ENCODE measurements around the gene COL18A1.

The COL18A1 gene

GRCh38 chr21:45410151-45410864 lies 5.3 kb downstream of the COL18A1 start:
- CTCF ChIA-PET, result interaction anchor here (0.9 to 1.1 kb wide), 2 partner anchors 9 to 23 kb away, joined by 3 read pairs; no protein-coding TSS in a partner anchor
- no peak overlapping the region for H3K4me3 ChIP-seq (ENCODE audit: low read depth, low read length)
- no peak for DNase-seq (ENCODE audit: low read depth, low spot score)
- TF ChIP-seq CTCF (IDR thresholded peaks at IDR 0.05; ENCODE audit: insufficient read depth, low read length, missing control alignments), result no peak
- POLR2A ChIA-PET, result no interaction called here

- ChIA-PET CTCF (no interaction called here), POLR2A (interaction anchor here (1.0 kb wide), 1 partner anchor 123 kb away, joined by 3 read pairs; the partner anchor contains the start of gene POFUT2)
- no peak overlapping the region for H3K4me3 ChIP-seq (ENCODE audit: low read depth, low read length)
- no peak for TF ChIP-seq CTCF (IDR thresholded peaks at IDR 0.05; ENCODE audit: insufficient read depth, low read length, missing control alignments)
- no peak for DNase-seq (ENCODE audit: low read depth, low spot score)
These were observed 6.2 kb downstream of the COL18A1 start for GRCh38 chr21:45410865-45411809.

GRCh38 chr21:45411810-45412206 lies 6.8 kb downstream of the COL18A1 start:
- CTCF ChIA-PET, result no interaction called here
- POLR2A ChIA-PET, result interaction anchor here (1.0 kb wide), 1 partner anchor 124 kb away, joined by 3 read pairs; the partner anchor contains the start of gene POFUT2
- H3K4me3 ChIP-seq (ENCODE audit: low read depth, low read length), result no peak overlapping the region
- no peak for DNase-seq (ENCODE audit: low read depth, low spot score)
- no peak for TF ChIP-seq CTCF (IDR thresholded peaks at IDR 0.05; ENCODE audit: insufficient read depth, low read length, missing control alignments)

- CTCF ChIA-PET, result no interaction called here
- POLR2A ChIA-PET, result interaction anchor here (1.0 kb wide), 1 partner anchor 125 kb away, joined by 3 read pairs; the partner anchor contains the start of gene POFUT2
These were observed 7.5 kb downstream of the COL18A1 start for GRCh38 chr21:45412491-45412890.

GRCh38 chr21:45412909-45413611 lies 8.1 kb downstream of the COL18A1 start:
- H3K4me3 ChIP-seq (ENCODE audit: low read depth, low read length), result no peak overlapping the region
- no peak for TF ChIP-seq CTCF (IDR thresholded peaks at IDR 0.05; ENCODE audit: insufficient read depth, low read length, missing control alignments)
- POLR2A ChIA-PET, result no interaction called here
- no peak for DNase-seq (ENCODE audit: low read depth, low spot score)
- CTCF ChIA-PET, result no interaction called here

More at GRCh38 chr21:45412491-45412890, 7.5 kb downstream of the COL18A1 start:
- no peak for DNase-seq (ENCODE audit: low read depth, low spot score)
- no peak for TF ChIP-seq CTCF (IDR thresholded peaks at IDR 0.05; ENCODE audit: insufficient read depth, low read length, missing control alignments)
- no peak overlapping the region for H3K4me3 ChIP-seq (ENCODE audit: low read depth, low read length)

Data from AG04449 (cell line).